ENCODE measurements around the gene SPRED3.
A peak's percentile ranks its signal among the peaks of the same experiment; 100 is the strongest.
"Not testable (repeated sequence)": the region's sequence is repeated elsewhere in the genome, so short reads cannot be mapped to it uniquely, and the experiment has no call there.

The SPRED3 gene

GRCh38 chr19:38392707-38393308 lies 4.3 kb downstream of the SPRED3 start:
- DNase-seq, result no peak

- no peak for DNase-seq
Measured at GRCh38 chr19:38394488-38394887, 6.0 kb downstream of the SPRED3 start.

- no peak for DNase-seq
Measured at GRCh38 chr19:38395381-38396114, 7.1 kb downstream of the SPRED3 start.

GRCh38 chr19:38399081-38399480 lies 10.6 kb downstream of the SPRED3 start:
- DNase-seq, result no peak

GRCh38 chr19:38399537-38399936 lies 11.0 kb downstream of the SPRED3 start:
- no peak for DNase-seq

GRCh38 chr19:38400361-38400760 lies 11.9 kb downstream of the SPRED3 start:
- no peak for DNase-seq

GRCh38 chr19:38401148-38401547 lies 12.7 kb downstream of the SPRED3 start:
- no peak for DNase-seq

- DNase-seq, result no peak
Measured at GRCh38 chr19:38402623-38402966, 14.1 kb downstream of the SPRED3 start.

- peak; percentile 94 for DNase-seq
Measured at GRCh38 chr19:38402967-38403674, 14.6 kb downstream of the SPRED3 start, which contains the start of gene FAM98C. TSS of gene FAM98C (plus strand) at chr19:38403093. CDS start at chr19:38403154, 61 bp downstream.

GRCh38 chr19:38404858-38405257 lies 16.4 kb downstream of the SPRED3 start:
- no peak for DNase-seq

GRCh38 chr19:38405276-38405675 lies 16.8 kb downstream of the SPRED3 start:
- no peak for DNase-seq

GRCh38 chr19:38409631-38410133 lies 21.2 kb downstream of the SPRED3 start:
- DNase-seq, result no peak

- not testable (repeated sequence) for DNase-seq
Measured at GRCh38 chr19:38410407-38410806, 21.9 kb downstream of the SPRED3 start.

- DNase-seq, result no peak
Measured at GRCh38 chr19:38411041-38411712, 22.7 kb downstream of the SPRED3 start.

- DNase-seq, result not testable (repeated sequence)
Measured at GRCh38 chr19:38411898-38412297, 23.4 kb downstream of the SPRED3 start.

- DNase-seq, result no peak
Measured at GRCh38 chr19:38412491-38412890, 24.0 kb downstream of the SPRED3 start.

- DNase-seq, result no peak
Measured at GRCh38 chr19:38412961-38413360, 24.5 kb downstream of the SPRED3 start.

- no peak for DNase-seq
Measured at GRCh38 chr19:38413416-38413815, 24.9 kb downstream of the SPRED3 start.

- no peak for DNase-seq
Measured at GRCh38 chr19:38417146-38417543, 28.6 kb downstream of the SPRED3 start.

GRCh38 chr19:38417544-38418506 lies 29.3 kb downstream of the SPRED3 start:
- peak; percentile 25 for DNase-seq

GRCh38 chr19:38420935-38421334 lies 32.4 kb downstream of the SPRED3 start:
- no peak for DNase-seq

- no peak for DNase-seq
Measured at GRCh38 chr19:38421856-38422255, 33.4 kb downstream of the SPRED3 start.
